Motor neuron (in vitro differentiated cells): ENCODE measurements around the gene TNIP1. TPM values are rescaled to one million over a fixed set of nuclear protein-coding genes. Genes with fewer than 3 reads are reported as not detected.

Source experiments
- ATAC-seq, 8 experiments: fragments of 200-7000 bp; cut with Tn5 transposase; replicated peaks in 6 of 8; 2 replicates each; pipeline ENCODE4 v1.8.0; 2021; ENCODE audit warnings: mild to moderate bottlenecking in 8 of 8, moderate library complexity in 8 of 8
- H3K27ac ChIP-seq, 2 donors: fragments of 250-450 bp; sonication (Bioruptor Pico); 2 replicates each; pipeline ENCODE4 v1.9.0; 2021; ENCODE audit warnings: antibody characterized with exemption in 2 of 2, mild to moderate bottlenecking in 2 of 2, moderate library complexity in 1 of 2
- H3K4me1 ChIP-seq, 2 donors: fragments of 250-450 bp; sonication (Bioruptor Pico); replicated peaks in 1 of 2; 2 replicates each; pipeline ENCODE4 v1.6.1; 2021; ENCODE audit warnings: antibody characterized with exemption in 2 of 2, mild to moderate bottlenecking in 2 of 2, moderate library complexity in 1 of 2
- H3K4me3 ChIP-seq, 5 donors: fragments of 250-450 bp; sonication (Bioruptor Pico); 2 replicates each; pipeline ENCODE4 v1.9.0; 2021; ENCODE audit warnings: antibody characterized with exemption in 5 of 5, mild to moderate bottlenecking in 5 of 5, moderate library complexity in 4 of 5
- WGBS, 10 experiments: fragments of 450-650 bp; shearing (Covaris generic); methylation state at CpG; one replicate each; pipeline ENCODE4 v1.0.0; 2022; 5-methylcytosine and 5-hydroxymethylcytosine counted together
- in situ Hi-C, 9 experiments: fragments of 400-800 bp; cut with MboI; loops; one replicate each; pipeline ENCODE4 v1.15.0; 2021; ENCODE audit warnings: low sequenced_read_pairs in 9 of 9, low pct_unique_long_range_greater_than_20kb in 2 of 9; ENCODE audit not compliant: unreplicated experiment in 9 of 9
- total RNA-seq, 8 experiments: library from RNA; unstranded; fragments of 300-600 nt; gene quantifications; 2 replicates each; pipeline versions ENCODE4 v1.2.3 to v1.2.4, GENCODE V29; 2022

TNIP1 gene
- total RNA-seq, 8 experiments from 2014 or later = 13.7 to 55.6 (median 26.9) TPM

DNA sequence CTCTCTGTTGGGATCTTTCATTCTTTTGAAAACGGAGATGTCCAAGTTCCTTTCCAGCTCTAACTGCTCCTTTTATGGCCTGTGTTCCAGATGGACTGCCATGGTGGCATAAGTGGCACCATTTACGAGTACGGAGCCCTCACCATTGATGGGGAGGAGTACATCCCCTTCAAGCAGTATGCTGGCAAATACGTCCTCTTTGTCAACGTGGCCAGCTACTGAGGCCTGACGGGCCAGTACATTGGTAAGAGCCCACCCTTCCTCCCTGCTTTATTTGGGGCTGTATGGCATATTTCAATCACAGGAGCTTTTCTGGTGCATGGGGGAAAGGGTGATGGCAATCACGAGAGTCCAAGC is 55.6 kb downstream of the TNIP1 start:
- in situ Hi-C loops = no loop called here

DNA sequence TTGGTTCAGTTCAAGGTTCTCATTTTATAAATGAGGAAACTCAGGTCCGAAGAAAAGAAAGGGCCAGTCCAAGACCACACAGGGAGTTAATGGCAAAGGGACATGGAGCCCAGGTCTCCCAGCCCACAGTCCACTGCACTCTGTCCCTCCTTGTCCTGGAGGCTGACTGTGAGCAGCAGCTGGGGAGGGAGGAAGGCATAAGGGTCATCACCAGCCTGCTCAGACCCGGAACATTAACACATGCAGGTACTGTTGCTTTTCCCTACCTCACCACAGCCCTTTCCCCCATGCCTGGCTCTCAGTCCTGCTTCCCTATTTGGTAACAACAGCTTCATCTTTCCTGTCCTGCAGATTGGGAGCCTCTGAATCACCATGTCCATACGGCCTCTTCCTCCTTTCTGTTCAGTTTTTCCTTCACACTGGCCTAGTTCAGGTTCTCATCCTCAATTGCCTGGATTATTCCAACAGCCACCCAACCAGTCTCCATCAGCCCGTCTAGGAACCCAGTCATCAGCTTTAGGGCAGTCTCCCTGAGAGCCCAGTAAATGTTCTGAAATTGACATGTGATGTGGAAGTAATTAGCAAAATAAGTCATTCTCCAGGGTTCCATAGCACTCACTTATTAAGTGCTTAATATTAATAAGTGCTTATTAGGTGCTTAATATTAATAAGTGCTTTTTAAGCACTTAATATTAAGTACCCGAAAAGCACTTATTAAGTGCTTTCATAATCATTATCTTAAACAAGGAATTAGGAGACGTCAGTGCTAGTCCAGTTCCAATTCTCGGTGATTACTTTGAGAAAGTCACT is 56.2 kb downstream of the TNIP1 start:
- H3K27ac ChIP-seq = no peak overlapping the region
- in situ Hi-C loops = no loop called here
- no peak for ATAC-seq
- 50 to 100% (median 88%) methylated on average over 1 to 4 of the region's 7 CpGs; no CpG with 5 or more reads in 1 of the 10 experiments for WGBS, 10 experiments
- H3K4me1 ChIP-seq = no peaks in the 10 kb centered on the region
- H3K4me3 ChIP-seq = no peak overlapping the region

More for the DNA sequence above, 55.6 kb downstream of the TNIP1 start:
- Histone ChIP-seq H3K4me3 (no peak overlapping the region), H3K4me1 (no peaks in the 10 kb centered on the region), H3K27ac (no peak overlapping the region)
- 60 to 100% (median 92%) methylated on average over 1 to 7 of the region's 7 CpGs; no CpG with 5 or more reads in 2 of the 10 experiments for WGBS, 10 experiments
- ATAC-seq = no peak

DNA sequence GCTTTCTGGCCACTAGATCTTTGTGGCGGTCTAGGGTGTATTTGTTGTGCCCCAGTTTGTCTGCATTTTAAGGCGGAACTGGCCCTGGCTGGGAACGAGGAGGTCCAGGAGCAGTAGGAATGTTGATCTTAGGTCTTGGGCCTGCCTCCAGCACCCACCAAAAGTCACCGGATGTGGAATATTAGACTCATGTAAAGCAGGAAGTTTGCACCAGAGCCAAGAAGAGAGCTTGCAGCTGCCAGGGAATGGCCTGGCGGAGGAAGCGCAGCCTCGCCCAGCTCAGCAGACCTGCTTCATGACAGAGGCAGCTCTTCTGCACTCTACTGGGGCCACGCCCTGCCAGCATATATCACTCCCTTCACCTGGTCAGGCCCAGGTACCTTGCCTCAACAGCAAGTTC is 57.2 kb downstream of the TNIP1 start:
- peak in 1 of 8 experiments; percentile 14 for ATAC-seq
- in situ Hi-C loops = no loop called here
- no peak overlapping the region for H3K27ac ChIP-seq

DNA sequence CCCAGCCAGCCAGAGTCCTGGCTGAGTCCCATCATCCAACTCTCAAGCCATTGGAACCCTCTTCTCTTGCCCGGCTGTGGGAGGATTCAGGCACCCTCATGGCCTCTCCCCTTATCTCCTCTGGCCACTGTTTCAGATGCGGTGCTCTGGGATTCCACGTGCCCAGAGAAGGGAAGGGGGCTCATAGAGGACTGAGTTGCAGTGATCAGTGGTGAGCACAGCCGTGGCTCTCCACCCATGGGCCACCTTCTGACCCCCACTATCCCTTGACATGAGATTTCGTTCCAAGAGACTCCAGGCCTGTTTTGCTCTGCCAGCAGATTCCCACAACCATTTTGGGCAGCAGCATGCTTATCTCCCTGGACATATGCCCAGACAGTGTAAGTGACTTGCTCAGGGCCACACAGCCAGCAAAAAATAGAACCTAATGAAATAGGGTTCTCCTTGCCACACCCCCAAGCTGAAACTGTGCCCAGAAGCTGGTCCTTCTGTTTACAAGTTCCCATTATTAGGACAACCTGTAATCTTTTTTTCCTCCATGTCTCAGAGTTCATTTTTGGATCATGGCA is 57.7 kb downstream of the TNIP1 start:
- in situ Hi-C loops = no loop called here
- no peaks in the 10 kb centered on the region for H3K4me1 ChIP-seq
- no peak overlapping the region for H3K27ac ChIP-seq
- ATAC-seq = no peak
- H3K4me3 ChIP-seq = no peak overlapping the region
- 67 to 100% (median 100%) methylated on average over 1 to 3 of the region's 5 CpGs; no CpG with 5 or more reads in 5 of the 10 experiments for WGBS, 10 experiments

More for the DNA sequence above, 57.2 kb downstream of the TNIP1 start:
- 20 to 100% (median 80%) methylated on average over 1 to 6 of the region's 8 CpGs; no CpG with 5 or more reads in 1 of the 10 experiments for WGBS, 10 experiments
- H3K4me1 ChIP-seq = no peaks in the 10 kb centered on the region
- no peak overlapping the region for H3K4me3 ChIP-seq

DNA sequence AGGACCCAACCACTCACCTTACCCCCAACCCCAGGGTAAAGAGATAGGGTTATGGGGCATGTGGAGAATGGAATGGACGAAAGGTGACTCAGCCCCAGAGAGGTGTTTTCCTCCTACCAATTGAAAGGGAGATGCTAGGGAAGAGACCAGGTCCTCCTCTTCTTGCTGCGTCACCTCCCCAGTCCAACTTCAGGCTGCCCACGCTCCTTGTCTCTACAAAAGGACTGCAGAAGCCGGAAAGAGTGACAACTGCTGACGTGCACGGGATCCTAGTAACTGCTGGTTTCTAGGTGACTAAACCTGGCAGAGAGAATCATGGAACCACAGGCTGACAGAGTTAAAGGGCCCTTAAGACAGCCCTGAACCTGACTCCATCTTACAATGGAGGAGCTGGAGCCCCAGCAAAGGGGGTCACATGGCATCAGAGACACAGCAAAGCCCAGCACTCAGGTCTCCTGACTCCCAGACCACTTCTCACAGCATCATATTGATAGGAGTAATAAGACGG is 58.3 kb downstream of the TNIP1 start:
- Histone ChIP-seq H3K4me1 (no peaks in the 10 kb centered on the region), H3K4me3 (no peak overlapping the region), H3K27ac (no peak overlapping the region)
- 80 to 100% (median 86%) methylated on average over 1 to 5 of the region's 7 CpGs; no CpG with 5 or more reads in 6 of the 10 experiments for WGBS, 10 experiments
- in situ Hi-C loops = no loop called here
- no peak for ATAC-seq

DNA sequence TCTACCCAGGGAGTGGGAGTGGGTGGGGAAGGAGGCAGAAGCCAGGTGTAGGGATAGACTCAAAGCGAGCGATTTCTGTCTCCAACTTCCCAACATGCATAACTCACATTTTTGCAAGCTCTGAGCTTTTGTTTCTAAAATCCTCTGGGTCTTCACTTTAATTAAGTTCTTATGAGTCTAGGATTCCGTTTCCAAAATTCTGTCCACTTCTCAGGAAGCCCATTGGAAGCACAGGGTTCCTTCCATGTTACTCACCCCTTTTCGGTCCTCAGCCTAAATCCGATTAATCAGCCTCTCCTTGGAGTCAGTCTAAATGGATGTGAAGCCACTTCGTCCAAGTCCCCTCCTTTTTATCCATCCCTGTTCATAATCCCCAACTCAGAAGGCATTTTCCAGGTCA is 59.1 kb downstream of the TNIP1 start:
- in situ Hi-C loops = no loop called here
- 54 to 94% (median 87%) methylated on average over 2 to 3 of the region's 6 CpGs; no CpG with 5 or more reads in 3 of the 10 experiments for WGBS, 10 experiments
- H3K27ac ChIP-seq = no peak overlapping the region
- H3K4me1 ChIP-seq = no peaks in the 10 kb centered on the region
- H3K4me3 ChIP-seq = no peak overlapping the region
- no peak for ATAC-seq

DNA sequence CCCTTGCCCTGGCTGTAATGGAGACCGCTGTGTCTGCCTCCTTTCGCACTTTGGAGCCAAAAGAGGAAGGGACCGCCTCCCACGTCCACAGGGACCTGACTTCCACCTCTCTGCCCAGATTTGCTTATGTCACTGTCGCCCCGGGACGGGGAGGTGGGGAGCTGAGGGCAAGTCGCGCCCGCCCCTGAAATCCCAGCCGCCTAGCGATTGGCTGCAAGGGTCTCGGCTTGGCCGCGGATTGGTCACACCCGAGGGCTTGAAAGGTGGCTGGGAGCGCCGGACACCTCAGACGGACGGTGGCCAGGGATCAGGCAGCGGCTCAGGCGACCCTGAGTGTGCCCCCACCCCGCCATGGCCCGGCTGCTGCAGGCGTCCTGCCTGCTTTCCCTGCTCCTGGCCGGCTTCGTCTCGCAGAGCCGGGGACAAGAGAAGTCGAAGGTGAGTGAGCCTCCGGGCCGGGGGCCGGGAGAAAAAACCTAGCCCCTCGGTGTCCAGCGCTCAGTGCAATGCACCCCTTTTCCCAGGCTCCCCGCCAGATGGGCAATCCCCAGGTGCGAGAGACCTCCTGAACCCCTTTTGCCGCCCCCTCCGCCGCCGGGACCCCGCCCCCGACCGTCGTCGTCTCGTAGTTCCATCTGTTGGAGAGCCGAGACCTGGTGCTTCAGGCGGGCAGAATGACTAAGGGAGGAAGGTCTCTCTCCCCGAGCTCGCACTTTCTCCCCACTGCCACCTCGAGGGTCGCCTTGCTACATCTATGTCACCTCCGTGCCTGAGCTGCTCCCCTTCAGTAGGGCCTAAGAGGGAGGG is 60.3 kb downstream of the TNIP1 start, which contains the start of gene GPX3:
GPX3 (plus strand) TSS at position 288 of the 807 bp plus-strand sequence; CDS start at position 352, 64 bp downstream.
- WGBS, 10 experiments = 0 to 10% (median 4%) methylated on average over 2 to 9 of the region's 54 CpGs; no CpG with 5 or more reads in 5 of the 10 experiments

DNA sequence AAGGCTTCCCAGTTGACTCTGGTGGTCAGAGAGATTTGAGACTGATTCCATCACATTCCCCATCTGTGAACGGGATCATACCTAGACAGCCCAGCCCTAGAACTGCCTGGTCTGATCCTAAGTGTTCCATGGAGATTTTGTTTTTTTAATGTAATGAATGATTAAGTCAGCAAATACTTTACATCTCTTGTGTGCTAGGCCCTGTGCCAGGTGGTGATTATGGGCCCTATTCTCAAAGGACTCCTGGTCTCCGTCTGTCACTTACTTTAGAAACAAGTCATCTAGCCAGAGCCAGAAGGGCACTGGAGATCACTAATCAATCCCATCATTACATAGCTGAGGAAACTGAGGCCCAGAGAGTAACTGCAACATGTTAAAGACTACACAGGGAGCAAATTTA is 61.5 kb downstream of the TNIP1 start:
- Histone ChIP-seq H3K4me3 (no peak overlapping the region), H3K27ac (no peak overlapping the region), H3K4me1 (no peaks in the 10 kb centered on the region)
- no peak for ATAC-seq
- in situ Hi-C loops = no loop called here
- 40 to 100% (median 100%) methylated on average over 1 to 2 of the region's 2 CpGs; no CpG with 5 or more reads in 2 of the 10 experiments for WGBS, 10 experiments

More for the DNA sequence above, 60.3 kb downstream of the TNIP1 start, which contains the start of gene GPX3:
- Histone ChIP-seq H3K4me1 (no peaks in the 10 kb centered on the region), H3K4me3 (peak within 1 kb of the TSS; percentile 39 to 68 (median 50)), H3K27ac (no peak within 1 kb of the TSS)
- ATAC-seq = peak; percentile 91 to 98 (median 98)
- in situ Hi-C loops = no loop called here

DNA sequence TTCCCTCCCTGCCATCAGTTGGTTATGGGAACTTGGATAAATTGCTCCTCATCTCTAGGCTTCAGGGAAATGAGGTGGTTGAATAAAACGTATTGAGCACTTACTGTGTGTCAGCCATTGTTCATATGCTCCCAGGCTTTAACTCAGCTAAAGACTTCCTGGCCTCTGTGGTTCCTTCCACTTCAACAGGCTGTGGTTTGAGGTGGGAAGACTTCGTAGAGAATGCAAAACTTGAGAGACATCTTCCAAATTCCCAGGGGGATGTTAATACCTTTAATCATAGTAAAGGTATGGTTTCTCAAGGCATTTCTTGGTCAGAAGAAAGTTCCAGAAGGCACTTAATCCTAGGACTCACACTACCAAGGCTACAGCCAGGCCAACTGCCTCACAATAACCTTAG is 62.0 kb downstream of the TNIP1 start:
- in situ Hi-C loops = no loop called here
- H3K27ac ChIP-seq = no peak overlapping the region
- ATAC-seq = no peak
- no peak overlapping the region for H3K4me3 ChIP-seq
- WGBS, 10 experiments = 14 to 92% (median 66%) methylated on average over 1 to 2 of the region's 2 CpGs; no CpG with 5 or more reads in 2 of the 10 experiments
- H3K4me1 ChIP-seq = no peaks in the 10 kb centered on the region

DNA sequence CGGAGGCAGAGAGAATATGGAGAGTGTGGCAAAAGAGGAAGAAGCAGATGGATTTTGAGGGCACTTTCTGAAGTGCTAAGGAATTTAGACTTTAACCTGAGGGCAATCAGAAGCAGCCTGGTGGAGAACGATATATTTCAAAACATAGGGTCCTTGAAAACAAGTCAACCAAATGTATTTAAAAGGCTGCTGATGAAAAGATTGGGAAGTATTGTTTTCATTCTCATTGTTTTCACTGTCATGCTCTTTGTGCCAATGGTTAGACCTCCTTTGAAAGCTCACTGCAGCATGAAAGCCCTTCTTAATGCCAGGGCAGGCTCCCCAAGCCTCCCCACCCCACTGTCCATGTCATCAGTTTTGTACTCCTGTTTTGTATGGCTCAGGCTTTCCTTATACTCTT is 62.9 kb downstream of the TNIP1 start:
- 63 to 100% (median 84%) methylated on average over 1 to 2 of the region's 2 CpGs; no CpG with 5 or more reads in 1 of the 10 experiments for WGBS, 10 experiments
- no peak for ATAC-seq
- no peak overlapping the region for H3K27ac ChIP-seq
- in situ Hi-C loops = no loop called here
- no peak overlapping the region for H3K4me3 ChIP-seq
- no peaks in the 10 kb centered on the region for H3K4me1 ChIP-seq

DNA sequence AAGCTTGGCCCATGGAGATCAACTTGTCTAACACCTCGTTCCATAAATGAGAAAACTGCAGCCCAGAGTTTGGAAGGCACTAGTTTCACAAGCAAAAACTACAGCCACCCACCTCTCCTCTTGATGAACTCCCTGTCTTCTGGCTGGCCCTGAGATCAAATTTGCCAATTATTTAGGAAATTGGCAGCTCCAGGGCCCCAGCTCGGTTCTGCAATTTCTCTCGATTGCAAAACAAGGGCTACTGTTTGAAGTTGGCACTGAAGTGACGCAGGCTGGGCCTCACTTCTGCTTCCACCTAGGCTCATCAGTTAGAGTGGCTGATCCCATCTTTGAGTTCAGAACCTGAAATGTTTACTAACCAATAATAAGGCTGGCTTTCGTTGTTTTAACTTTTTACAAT is 64.1 kb downstream of the TNIP1 start:
- WGBS, 10 experiments = 10 to 96% (median 72%) methylated on average over 1 to 5 of the region's 5 CpGs; no CpG with 5 or more reads in 1 of the 10 experiments
- Histone ChIP-seq H3K4me3 (no peak overlapping the region), H3K4me1 (no peaks in the 10 kb centered on the region), H3K27ac (no peak overlapping the region)
- no peak for ATAC-seq
- in situ Hi-C loops = no loop called here

DNA sequence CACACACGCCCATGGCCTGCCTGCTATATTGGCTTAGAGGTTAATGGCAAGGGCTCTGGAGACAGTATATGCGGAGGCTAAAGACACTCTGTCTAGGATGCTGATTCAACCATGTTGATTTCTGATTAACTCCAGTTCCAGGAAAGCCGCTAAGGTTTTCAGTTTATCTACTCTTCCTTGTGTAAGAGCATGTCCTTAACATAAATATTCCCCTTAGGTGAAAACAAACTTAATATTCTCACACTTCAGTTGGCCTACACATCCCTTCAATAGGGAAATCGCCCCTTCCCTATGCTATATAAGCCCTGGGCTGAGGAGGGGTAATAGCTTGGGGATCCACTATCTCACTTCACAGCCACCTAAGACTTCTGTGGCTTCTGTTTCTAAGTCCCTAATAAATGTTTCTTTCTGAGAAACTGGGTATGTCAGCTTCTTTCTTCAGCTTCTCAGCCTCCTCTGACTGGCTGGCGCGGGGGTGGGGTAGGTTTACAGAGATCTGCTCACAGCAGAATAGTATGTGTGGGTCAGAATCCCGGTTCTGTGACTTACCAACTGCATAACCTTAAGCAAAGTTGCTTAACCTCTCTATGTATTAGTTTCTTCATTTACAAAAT is 64.8 kb downstream of the TNIP1 start:
- Histone ChIP-seq H3K27ac (no peak overlapping the region), H3K4me3 (no peak overlapping the region), H3K4me1 (no peaks in the 10 kb centered on the region)
- 75 to 100% (median 89%) methylated on average over 1 to 7 of the region's 7 CpGs; no CpG with 5 or more reads in 1 of the 10 experiments for WGBS, 10 experiments
- in situ Hi-C loops = no loop called here
- no peak for ATAC-seq
